ENCODE data around the gene TRIM31.
A peak's percentile ranks its signal among the peaks of the same experiment; 100 is the strongest.

TRIM31 gene

GRCh38 chr6:30074331-30075093, 38.4 kb downstream of the TRIM31 start:
- DNase-seq: no peak

GRCh38 chr6:30073489-30074235, 39.2 kb downstream of the TRIM31 start:
- no peak for DNase-seq

GRCh38 chr6:30071858-30072257, 41.0 kb downstream of the TRIM31 start:
- no peak for DNase-seq

GRCh38 chr6:30071081-30071818, 41.6 kb downstream of the TRIM31 start:
- DNase-seq: peak; percentile 39

GRCh38 chr6:30067460-30068139, 45.3 kb downstream of the TRIM31 start:
- no peak for DNase-seq

GRCh38 chr6:30066577-30067459, 46.1 kb downstream of the TRIM31 start, which contains the start of gene PPP1R11:
Gene PPP1R11 (plus strand): TSS chr6:30067198. CDS start chr6:30067411, 213 bp downstream.
- peak; percentile 100 for DNase-seq

GRCh38 chr6:30066082-30066481, 46.8 kb downstream of the TRIM31 start:
- no peak for DNase-seq

- no peak for DNase-seq
Measured at GRCh38 chr6:30063315-30063714, 49.6 kb downstream of the TRIM31 start.

- no peak for DNase-seq
Measured at GRCh38 chr6:30062471-30063178, 50.3 kb downstream of the TRIM31 start.

GRCh38 chr6:30061858-30062458, 50.9 kb downstream of the TRIM31 start:
- peak; percentile 55 for DNase-seq

- DNase-seq: peak; percentile 98
Measured at GRCh38 chr6:30061092-30061857, 51.6 kb downstream of the TRIM31 start, which contains the start of gene POLR1H. Gene POLR1H (plus strand): TSS chr6:30061265. CDS start chr6:30061525, 260 bp downstream.

GRCh38 chr6:30060606-30061091, 52.2 kb downstream of the TRIM31 start:
- DNase-seq: peak; percentile 63

GRCh38 chr6:30055513-30055912, 57.4 kb downstream of the TRIM31 start:
- DNase-seq: no peak

GRCh38 chr6:30053682-30054081, 59.2 kb downstream of the TRIM31 start:
- no peak for DNase-seq

Data from hematopoietic multipotent progenitor cell treated with erythropoietin and hydrocortisone succinate and interleukin-3 and kit ligand, for 4 days (in vitro differentiated cells).